H7 (cell line): Measurements from ENCODE around the gene BRD9. TPM values are rescaled to one million over a fixed set of nuclear protein-coding genes. Genes with fewer than 3 reads are reported as not detected.
"Not testable (repeated sequence)": the region's sequence is repeated elsewhere in the genome, so short reads cannot be mapped to it uniquely, and the experiment has no call there.

Experiments used
- DNase-seq: peaks from one replicate; pipeline ENCODE4 v3.0.0; 2012
- H3K27me3 ChIP-seq: 2 replicates; pipeline ENCODE4 v1.6.0; 2011; ENCODE audit warnings: mild to moderate bottlenecking, low read length; ENCODE audit not compliant: control insufficient read depth, insufficient read depth
- H3K36me3 ChIP-seq: replicated peaks from 2 replicates; pipeline ENCODE4 v1.5.1; 2011; ENCODE audit warnings: low read length; ENCODE audit not compliant: control insufficient read depth, insufficient read depth
- H3K4me3 ChIP-seq: 2 replicates; pipeline ENCODE4 v1.5.1; 2011; ENCODE audit warnings: low read depth, mild to moderate bottlenecking, control low read depth, low read length, moderate library complexity; ENCODE audit not compliant: insufficient read depth
- total RNA-seq: library from RNA; depleted of rRNA; stranded (reverse); fragments of >200 nt; shearing (Covaris generic); gene quantifications from 2 replicates; pipeline ENCODE4 v1.2.3, GENCODE V29; 2014; rRNA removed

BRD9 gene
- 32.1 and 39.3 TPM in 2 replicates for total RNA-seq

GRCh38 chr5:892394-893136, at the start of gene BRD9, which contains the start of gene TRIP13:
TSS of gene BRD9 (minus strand) at chr5:892801. CDS start at chr5:892657, 144 bp downstream.
TSS of gene TRIP13 (plus strand) at chr5:892884. CDS start at chr5:892999, 115 bp downstream.
- Histone ChIP-seq H3K4me3 (peak within 1 kb of the TSS; percentile 92), H3K36me3 (peaks cover 45% of the 10 kb centered on the region), H3K27me3 (no peaks in the 10 kb centered on the region)
- DNase-seq = peak; percentile 99

DNA sequence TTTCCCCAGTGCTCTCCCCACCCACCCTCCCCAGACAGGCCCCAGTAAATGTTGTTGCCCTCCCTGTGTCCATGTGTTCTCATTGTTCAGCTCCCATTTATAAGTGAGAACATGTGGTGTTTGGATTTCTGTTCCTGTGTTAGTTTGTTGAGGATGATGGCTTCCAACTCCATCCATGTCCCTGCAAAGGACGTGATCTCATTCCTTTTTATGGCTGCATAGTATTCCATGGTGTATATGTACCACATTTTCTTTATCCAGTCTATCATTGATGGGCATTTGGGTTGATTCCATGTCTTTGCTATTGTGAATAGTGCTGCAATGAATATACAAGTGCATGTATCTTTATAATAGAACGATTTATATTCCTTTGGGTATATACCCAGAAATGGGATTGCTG, 48.1 kb upstream of the BRD9 start:
- not testable (repeated sequence) for H3K36me3 ChIP-seq, DNase-seq, H3K4me3 ChIP-seq, H3K27me3 ChIP-seq

DNA sequence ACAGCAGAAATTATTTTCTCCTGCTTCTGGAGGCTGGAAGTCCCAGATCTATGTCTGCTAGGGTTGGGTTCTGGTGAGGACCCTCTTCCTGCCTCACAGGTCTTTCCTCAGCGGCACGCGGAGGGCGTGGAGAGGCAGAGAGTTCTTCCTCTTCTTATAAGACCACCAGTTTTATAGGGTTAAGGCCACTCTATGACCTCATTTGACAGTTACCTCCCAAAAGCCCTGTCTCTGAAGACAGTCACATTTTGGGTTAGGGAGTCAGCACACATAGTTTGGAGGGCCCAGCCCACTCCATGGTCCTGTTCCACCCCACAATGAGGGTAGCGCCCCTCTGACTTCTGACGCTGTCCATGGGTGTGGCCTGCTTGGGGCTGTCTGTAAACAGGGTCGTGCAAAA, 46.8 kb upstream of the BRD9 start:
- Histone ChIP-seq H3K4me3 (no peak overlapping the region), H3K36me3 (no peaks in the 10 kb centered on the region), H3K27me3 (no peaks in the 10 kb centered on the region)
- DNase-seq = peak; percentile 20

DNA sequence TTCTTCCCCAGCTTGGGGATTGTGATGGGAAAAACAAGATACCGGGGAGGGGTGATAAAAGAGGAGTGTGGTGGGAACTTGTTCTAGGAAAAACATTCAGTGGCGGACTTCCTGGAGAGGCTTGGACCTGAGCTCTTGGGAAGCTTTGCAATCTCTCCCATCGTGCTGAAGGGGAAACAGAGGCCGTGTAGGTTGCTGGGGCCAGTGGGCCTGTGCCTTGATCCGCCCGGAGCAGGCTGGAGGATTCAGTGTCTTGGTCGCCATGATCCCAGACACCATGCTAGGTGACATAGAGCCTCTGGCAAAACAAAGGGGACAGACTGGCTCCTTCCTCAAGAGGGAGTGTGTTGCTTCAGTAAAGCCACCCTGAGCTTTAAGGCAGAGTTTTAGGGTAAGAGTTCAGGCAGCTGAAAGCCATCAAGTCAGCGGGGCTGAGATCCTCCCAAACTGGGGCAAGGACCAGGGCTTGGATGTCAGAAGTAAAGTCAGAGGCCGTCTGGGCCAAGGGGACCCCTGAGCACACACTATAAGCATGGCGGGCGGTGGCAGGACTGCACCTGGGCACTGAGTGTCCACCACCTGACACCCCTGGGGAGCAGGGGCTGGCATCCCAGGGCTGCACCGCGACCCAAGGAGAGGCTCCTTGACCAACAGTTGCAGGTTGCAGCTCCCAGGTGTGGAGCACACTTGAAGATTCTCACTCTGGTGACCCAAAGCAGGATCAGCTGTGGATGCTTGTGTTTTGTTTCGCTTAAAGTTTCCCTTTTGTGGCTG, 44.7 kb upstream of the BRD9 start:
- no peaks in the 10 kb centered on the region for H3K36me3 ChIP-seq
- no peak overlapping the region for H3K4me3 ChIP-seq
- no peaks in the 10 kb centered on the region for H3K27me3 ChIP-seq
- DNase-seq = peak; percentile 30

DNA sequence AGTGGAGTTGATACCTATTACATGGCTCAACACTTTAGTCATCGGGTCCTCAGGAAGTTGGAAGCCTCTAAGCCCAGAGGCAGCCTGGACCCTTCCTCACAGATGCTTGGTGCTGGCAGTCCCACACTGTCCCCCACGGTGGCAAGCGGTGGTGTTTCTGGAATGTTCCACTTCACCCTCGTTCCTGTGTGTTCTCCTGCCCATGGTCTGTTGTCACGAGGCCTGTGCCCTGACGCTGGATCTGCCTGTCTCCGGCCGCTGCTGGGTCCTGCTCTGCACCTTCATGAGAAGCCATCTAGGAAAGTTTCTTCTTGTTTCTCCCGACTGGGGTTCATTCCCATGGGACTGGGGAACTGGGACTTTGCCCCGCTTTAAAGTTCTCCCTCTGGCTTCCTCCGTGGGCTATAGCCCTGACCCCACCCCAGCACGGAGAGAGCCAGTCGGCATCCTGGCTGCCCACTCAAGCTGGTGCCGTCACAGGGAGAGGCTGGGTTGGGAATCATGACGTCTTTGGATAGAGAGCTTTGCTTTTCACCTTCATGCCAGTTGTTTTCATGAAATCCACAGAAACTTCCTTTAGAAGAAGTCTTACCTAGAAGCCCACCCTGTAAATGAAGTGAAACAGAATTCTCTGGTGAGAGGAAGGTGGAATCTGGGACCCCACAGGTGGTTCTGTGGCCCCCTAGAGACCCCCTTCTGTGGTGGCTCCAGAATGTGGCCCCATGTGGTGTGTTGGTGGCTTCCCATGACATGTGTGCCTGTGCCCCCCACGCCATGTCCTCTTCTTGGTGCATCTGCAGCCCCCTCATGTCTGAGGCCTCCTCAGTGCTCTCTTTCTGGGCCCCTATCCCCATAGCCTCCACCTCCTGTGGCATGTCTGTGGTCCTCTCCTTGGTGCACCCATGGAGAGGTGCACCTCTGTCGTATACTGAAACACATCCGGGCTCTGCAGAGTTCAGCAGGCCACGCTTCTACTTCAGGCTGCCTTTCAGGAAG, 43.8 kb upstream of the BRD9 start:
- H3K4me3 ChIP-seq = no peak overlapping the region
- no peaks in the 10 kb centered on the region for H3K27me3 ChIP-seq
- H3K36me3 ChIP-seq = no peaks in the 10 kb centered on the region
- DNase-seq = peak; percentile 16

- H3K27me3 ChIP-seq = no peaks in the 10 kb centered on the region
- no peak for DNase-seq
- H3K36me3 ChIP-seq = no peaks in the 10 kb centered on the region
- H3K4me3 ChIP-seq = no peak overlapping the region
Observed at GRCh38 chr5:935510-936084, 43.0 kb upstream of the BRD9 start.

DNA sequence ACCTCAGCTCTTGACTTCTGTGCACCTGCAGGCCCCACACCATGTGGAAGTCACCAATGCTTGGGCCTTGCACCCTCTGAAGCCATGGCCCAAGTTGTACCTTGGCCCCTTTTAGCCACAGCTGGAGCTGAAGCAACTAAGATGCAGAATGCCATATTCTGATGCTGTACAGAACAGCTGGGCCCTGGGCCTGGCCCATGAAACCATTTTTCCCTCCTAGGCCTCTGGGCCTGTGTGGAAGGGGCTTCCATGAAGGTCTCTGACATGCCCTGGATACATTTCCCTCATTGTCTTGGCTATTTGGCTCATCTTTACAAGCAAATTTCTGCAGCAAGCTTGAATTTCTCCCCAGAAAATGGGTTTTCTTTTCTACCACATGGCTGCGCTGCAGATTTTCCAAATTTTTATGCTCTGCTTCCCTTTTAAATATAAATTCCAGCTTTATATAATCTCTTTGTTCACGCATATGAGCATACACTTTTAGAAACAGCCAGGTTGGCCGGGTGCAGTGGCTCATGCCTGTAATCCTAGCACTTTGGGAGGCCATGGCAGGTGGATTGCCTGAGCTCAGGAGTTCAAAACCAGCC, 41.9 kb upstream of the BRD9 start:
- H3K27me3 ChIP-seq, DNase-seq, H3K36me3 ChIP-seq, H3K4me3 ChIP-seq: not testable (repeated sequence)

GRCh38 chr5:933951-934350, 41.4 kb upstream of the BRD9 start:
- H3K4me3 ChIP-seq, H3K27me3 ChIP-seq, DNase-seq, H3K36me3 ChIP-seq: not testable (repeated sequence)

DNA sequence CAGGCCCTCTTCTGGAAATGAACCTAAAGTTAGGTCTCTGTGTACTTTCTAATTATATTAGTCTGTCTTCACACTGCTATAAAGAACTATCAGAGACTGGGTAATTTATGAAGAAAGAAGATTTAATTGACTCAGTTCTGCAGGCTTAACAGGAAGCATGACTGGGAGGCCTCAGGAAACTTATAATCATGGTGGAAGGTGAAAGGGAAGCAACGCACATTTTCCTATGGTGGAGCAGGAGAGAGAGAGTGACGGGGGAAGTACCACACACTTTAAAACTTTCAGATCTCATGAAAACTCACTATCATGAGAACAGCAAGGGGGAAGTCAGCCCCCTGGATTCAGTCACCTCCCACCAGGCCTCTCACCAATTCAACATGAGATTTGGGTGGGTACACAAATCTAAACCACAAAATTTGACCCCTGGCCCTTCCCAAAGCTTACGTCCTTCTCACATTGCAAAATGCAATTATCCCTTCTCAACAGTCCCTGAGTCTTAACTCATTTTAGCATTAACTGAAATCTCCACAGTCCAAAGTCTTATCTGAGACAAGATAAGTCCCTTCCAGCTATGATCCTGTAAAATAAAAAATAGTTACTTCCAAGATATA, 40.8 kb upstream of the BRD9 start:
- Histone ChIP-seq H3K27me3 (no peaks in the 10 kb centered on the region), H3K4me3 (no peak overlapping the region), H3K36me3 (no peaks in the 10 kb centered on the region)
- no peak for DNase-seq

GRCh38 chr5:932628-933250, 40.1 kb upstream of the BRD9 start:
- Histone ChIP-seq H3K4me3 (no peak overlapping the region), H3K36me3 (no peaks in the 10 kb centered on the region), H3K27me3 (no peaks in the 10 kb centered on the region)
- peak; percentile 9 for DNase-seq

- no peak for DNase-seq
- Histone ChIP-seq H3K27me3 (no peaks in the 10 kb centered on the region), H3K36me3 (no peaks in the 10 kb centered on the region), H3K4me3 (no peak overlapping the region)
Observed at GRCh38 chr5:932151-932627, 39.6 kb upstream of the BRD9 start.

DNA sequence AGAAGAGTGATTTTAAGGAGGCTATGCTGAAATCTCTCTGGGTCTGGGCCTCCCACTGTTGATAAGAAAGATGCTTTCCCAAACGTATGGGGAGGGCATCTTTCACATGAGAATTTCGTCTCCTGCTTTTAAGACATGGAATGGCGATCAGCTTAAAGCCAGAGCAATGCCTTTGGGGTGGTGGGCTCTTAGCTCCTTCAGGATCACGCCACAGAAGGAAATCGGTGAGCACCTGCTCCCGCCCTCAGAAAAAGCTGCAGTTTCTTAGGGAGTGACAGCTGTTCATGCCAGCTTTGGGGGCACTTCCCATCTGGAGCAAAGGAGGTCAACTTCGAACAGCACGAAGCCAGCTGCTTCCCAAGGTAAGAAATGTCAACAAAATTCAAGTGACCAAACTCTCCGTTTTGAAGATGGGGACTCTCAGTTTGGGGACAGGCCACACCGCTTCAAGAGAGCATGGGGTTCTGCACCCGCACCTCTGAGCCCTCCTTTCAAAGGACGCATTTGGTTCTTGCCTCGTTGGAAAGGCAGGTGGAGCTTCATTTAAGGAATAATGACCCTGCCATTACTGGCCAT, 39.1 kb upstream of the BRD9 start:
- no peak for DNase-seq
- H3K27me3 ChIP-seq = peaks cover under 1% of the 10 kb centered on the region; the same call in 1 of the 2 replicates
- no peaks in the 10 kb centered on the region for H3K36me3 ChIP-seq
- H3K4me3 ChIP-seq = no peak overlapping the region

- Histone ChIP-seq H3K27me3 (peaks cover 7% of the 10 kb centered on the region; the same call in 1 of the 2 replicates), H3K4me3 (no peak overlapping the region), H3K36me3 (no peaks in the 10 kb centered on the region)
- peak; percentile 14 for DNase-seq
Observed at GRCh38 chr5:930866-931265, 38.3 kb upstream of the BRD9 start.
